Measurements from ENCODE around the gene CRB1. TPM values are rescaled to one million over a fixed set of nuclear protein-coding genes. Genes with fewer than 3 reads are reported as not detected.

CRB1 gene
- total RNA-seq (2021), result not detected in 2 replicates
- long read RNA-seq, result 0 reads

GRCh38 chr1:197268012-197268411, at the start of gene CRB1:
CRB1 (plus strand) TSS chr1:197268252; CDS start chr1:197268413, 161 bp downstream.
- Histone ChIP-seq H2BK15ac (ENCODE audit: low read depth, low read length) (no peak within 1 kb of the TSS), H3K56ac (ENCODE audit: insufficient read length, low read depth, low read length) (no peak within 1 kb of the TSS), H2BK20ac (ENCODE audit: low read depth, low read length, poor library complexity, severe bottlenecking) (no peak within 1 kb of the TSS), H3K4me2 (ENCODE audit: insufficient read depth, insufficient read length, low read length) (no peak within 1 kb of the TSS), H2BK120ac (ENCODE audit: low read depth, low read length, poor library complexity, severe bottlenecking) (no peak within 1 kb of the TSS), H2BK12ac (ENCODE audit: insufficient read length, low read depth, low read length) (no peak within 1 kb of the TSS), H4K5ac (ENCODE audit: insufficient read length, low read depth, low read length) (no peak within 1 kb of the TSS), H2BK5ac (ENCODE audit: insufficient read length, low read length) (no peak within 1 kb of the TSS), H3K23me2 (ENCODE audit: insufficient read length, low read depth, low read length, poor library complexity, severe bottlenecking) (no peaks in the 10 kb centered on the region), H2AFZ (ENCODE audit: low read length) (no peak within 1 kb of the TSS), H4K91ac (ENCODE audit: insufficient read length, low read depth, low read length) (no peak within 1 kb of the TSS), H3K79me2 (ENCODE audit: insufficient read depth, low read length) (no peaks in the 10 kb centered on the region), H4K20me1 (ENCODE audit: control insufficient read depth, insufficient read depth, insufficient read length) (no peaks in the 10 kb centered on the region), H3K9ac (ENCODE audit: extremely low read depth, insufficient read length, low read length) (no peak within 1 kb of the TSS), H4K8ac (replicated peaks; ENCODE audit: insufficient read length, low read depth, low read length) (no peak within 1 kb of the TSS), H3K79me1 (ENCODE audit: insufficient read depth, low read depth, low read length, poor library complexity, severe bottlenecking) (no peaks in the 10 kb centered on the region), H2AK5ac (ENCODE audit: insufficient read length, low read length) (no peak within 1 kb of the TSS), H3K9me3 (ENCODE audit: control insufficient read depth, low read depth, low read length) (no peaks in the 10 kb centered on the region), H3K23ac (ENCODE audit: insufficient read length, low read depth, low read length) (no peak within 1 kb of the TSS), H3K27ac (ENCODE audit: insufficient read length, low read depth, low read length) (no peak within 1 kb of the TSS), H3T11ph (ENCODE audit: low read length) (no peak within 1 kb of the TSS), H3K14ac (ENCODE audit: insufficient read depth, low read length) (0 out of 2 replicates have a peak within 1 kb of the TSS, but pooled peaks have one; percentile 5), H3K4me1 (ENCODE audit: insufficient read depth, low read length) (no peaks in the 10 kb centered on the region), H3K27me3 (ENCODE audit: insufficient read depth, low read length) (no peaks in the 10 kb centered on the region), H3K18ac (ENCODE audit: insufficient read length, low read depth, low read length) (no peak within 1 kb of the TSS), H3K4ac (ENCODE audit: low read depth, low read length) (no peak within 1 kb of the TSS)
- no CpG with 5 or more reads among the region's 4 CpGs for WGBS (ENCODE audit: extremely low coverage, insufficient read length, low lambda C conversion rate)
- no peak for TF ChIP-seq CTCF (conservative IDR thresholded peaks at IDR 0.05)
- H3K27me3 Mint-ChIP-seq (ENCODE audit: low read depth), result no peaks in the 10 kb centered on the region; the same call in 1 of the 2 replicates
- no peak within 1 kb of the TSS for H3K4me3 Mint-ChIP-seq
- H3K27ac Mint-ChIP-seq, result no peak within 1 kb of the TSS
- no peaks in the 10 kb centered on the region for H3K9me3 Mint-ChIP-seq
- H3K36me3 Mint-ChIP-seq (ENCODE audit: insufficient read depth in 1 of 3, low read depth in 3 of 3), result no peaks in the 10 kb centered on the region
- H3K4me1 Mint-ChIP-seq, result peaks cover 7 to 13% of the 10 kb centered on the region in 2 experiments
- no peak for DNase-seq
